HG02970 (cell line): ENCODE measurements around the gene KCNIP1.

Experiments used
- ATAC-seq: cut with Tn5 transposase; IDR thresholded peaks from one replicate; pipeline ENCODE4 v1.9.1; 2021; ENCODE audit warnings: mild to moderate bottlenecking, moderate library complexity, moderate number of reproducible peaks; ENCODE audit not compliant: unreplicated experiment, low FRiP score

Gene KCNIP1

DNA sequence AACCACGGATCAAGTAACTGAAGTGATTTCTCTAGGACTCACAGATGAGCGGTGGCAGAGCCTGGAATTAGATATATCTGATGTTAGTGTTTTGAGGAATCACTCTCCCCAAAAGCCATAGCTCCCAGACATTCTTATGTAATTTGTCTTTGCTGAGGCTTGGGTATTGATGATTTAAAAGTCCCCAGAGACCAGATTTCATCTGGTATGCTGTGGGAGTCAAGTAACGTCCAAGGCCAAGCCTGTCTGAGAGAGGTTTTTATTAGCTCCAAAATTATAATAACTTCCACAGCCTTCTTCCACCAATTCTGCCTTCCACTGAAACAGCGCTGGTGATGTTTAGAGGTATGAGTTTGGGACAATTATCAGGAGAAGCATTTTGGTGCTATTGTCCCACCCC lies 21.3 kb upstream of the KCNIP1 start:
- no peak for ATAC-seq

GRCh38 chr5:170483701-170484458 lies 19.9 kb upstream of the KCNIP1 start:
- ATAC-seq: no peak

GRCh38 chr5:170484459-170484831 lies 19.4 kb upstream of the KCNIP1 start:
- ATAC-seq: no peak

DNA sequence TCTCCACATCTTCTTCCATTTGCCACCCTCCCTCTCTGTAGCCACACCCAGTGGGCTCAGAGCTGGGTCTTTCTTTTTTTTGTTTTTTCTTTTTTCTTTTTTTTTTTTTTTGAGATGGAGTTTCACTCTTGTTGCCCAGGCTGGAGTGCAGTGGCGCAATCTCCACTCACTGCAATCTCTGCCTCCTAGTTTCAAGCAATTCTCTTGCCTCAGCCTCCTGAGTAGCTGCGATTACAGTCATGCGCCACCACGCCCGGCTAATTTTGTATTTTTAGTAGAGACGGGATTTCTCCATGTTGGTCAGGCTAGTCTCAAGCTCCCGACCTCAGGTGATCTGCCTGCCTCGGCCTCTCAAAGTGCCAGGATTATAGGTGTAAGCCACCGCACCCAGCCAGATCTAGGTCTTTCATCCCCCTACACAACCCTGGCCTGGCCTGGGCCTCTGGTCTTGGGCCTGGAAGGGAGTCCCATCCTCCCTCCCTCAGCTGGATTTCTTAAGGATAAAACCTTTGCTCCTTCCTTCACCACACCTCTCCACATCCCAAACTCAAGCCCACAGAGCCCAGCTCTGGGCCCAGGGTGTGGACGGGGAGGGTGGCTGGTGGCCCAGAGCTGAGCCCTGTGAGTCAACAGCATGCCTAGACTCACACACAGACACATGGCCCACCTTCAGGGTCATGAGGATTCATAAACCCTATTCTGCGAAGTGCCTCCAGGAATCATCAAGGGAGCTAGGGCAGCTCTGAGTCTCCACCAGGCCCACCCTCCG lies 18.8 kb upstream of the KCNIP1 start:
- no peak for ATAC-seq

DNA sequence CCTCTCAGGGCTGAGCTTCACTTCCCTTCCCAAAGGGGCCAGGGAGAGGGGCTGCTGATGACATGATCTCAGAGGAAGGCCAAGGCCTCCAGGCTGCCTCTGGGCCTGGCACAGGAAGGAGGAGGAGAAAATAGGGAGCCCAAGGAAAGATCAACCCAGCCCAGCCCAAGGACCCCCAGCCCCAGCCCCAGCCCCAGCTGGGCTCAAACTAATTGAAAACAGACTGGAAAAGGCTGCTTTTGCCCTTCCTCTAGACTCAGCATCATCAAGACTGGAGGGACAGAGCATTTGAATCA lies 18.3 kb upstream of the KCNIP1 start:
- ATAC-seq: no peak

DNA sequence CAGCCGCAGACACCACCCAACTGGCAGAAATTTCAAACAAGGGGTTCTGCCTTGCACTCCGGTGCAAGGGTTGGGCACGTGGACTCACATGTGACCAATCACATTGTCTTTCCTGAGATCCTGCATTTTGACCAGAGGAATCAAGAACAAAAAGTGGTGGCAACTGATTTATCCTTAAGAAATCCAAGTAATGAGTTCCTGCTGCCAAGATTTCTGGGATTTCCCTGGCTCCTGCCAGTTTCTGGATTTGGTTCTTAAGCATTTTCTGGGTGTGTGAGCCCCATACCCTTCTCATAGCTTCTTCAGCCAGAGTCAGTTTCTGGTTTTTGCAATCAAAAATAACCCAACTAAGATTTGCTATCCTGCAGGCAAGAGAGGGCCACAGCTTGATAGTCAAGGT lies 17.4 kb upstream of the KCNIP1 start:
- ATAC-seq: no peak

DNA sequence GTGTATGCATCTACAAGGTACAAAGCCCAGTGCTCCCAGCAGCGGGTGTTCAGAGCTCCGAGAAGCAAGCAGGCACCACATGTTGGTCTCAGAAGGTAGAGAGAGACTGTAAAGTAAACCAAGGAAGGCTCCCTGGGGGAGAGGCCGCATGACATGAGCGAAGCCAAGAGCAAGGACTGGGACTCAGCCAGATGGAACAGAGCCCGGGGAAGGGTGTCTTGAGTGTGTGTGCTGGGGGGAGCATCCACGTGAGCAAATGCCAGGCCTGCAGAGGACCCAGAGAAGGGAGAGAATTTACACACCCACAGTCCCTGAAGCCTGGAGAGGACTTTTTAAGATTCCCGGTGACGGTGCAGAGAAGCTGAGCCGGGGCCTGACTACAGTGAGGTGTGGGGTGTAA lies 15.2 kb upstream of the KCNIP1 start:
- no peak for ATAC-seq

DNA sequence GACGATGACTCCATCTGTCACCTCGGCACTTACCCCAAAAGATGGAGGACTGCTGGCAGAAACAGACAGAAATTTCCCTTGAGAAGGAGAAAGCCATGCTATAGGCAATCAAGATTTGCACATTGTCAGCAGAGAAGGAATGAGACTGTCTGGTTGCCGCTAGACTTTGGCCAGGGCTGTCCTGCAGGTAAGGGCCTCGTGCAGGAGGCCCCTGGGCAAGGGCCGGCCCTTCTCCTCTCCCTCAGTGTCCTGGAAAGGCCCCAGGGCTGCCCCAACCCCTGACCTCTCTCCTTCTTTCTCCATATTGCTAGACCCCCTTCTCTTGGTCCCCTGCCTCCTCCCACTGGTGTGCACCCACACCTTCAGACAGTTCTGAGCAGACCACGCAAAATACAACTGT lies 14.6 kb upstream of the KCNIP1 start:
- no peak for ATAC-seq

DNA sequence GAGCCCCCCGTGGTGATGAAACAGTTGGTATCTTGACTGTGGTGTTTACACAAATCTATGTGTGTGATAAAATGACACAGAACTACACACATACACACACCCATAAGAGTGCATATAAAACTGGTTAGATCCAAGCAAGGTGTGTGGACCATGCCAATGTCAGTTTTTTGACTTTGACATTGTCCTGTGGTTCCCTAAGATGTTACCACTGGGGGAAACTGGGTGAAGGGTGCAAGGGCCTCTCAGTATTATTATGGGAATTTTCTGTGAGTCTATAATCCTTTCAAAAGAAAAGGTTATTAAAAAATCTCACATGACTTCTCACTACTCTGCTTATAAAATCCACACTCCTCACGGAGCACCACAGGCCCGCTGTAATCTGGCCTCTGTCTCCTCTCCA lies 13.4 kb upstream of the KCNIP1 start:
- ATAC-seq: no peak

DNA sequence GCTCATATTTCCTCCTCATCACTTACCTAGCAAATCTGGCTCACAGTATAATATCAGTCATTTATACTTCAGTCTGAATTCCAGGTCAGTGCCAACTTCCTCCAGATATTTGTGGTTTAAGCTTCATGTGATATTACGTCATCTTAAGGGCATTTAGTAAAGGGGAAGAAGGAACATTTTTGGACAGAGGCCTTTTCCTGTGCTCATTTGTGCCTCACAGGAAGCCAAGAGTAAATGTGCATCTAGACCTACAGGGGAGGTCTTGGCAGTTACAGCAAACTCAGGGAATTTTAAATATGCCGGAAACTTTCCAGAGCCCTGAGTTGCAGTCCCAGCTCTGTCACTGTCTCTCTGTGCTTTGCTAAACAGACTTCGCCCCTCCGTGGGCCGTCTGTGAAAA lies 12.3 kb upstream of the KCNIP1 start:
- ATAC-seq: no peak

DNA sequence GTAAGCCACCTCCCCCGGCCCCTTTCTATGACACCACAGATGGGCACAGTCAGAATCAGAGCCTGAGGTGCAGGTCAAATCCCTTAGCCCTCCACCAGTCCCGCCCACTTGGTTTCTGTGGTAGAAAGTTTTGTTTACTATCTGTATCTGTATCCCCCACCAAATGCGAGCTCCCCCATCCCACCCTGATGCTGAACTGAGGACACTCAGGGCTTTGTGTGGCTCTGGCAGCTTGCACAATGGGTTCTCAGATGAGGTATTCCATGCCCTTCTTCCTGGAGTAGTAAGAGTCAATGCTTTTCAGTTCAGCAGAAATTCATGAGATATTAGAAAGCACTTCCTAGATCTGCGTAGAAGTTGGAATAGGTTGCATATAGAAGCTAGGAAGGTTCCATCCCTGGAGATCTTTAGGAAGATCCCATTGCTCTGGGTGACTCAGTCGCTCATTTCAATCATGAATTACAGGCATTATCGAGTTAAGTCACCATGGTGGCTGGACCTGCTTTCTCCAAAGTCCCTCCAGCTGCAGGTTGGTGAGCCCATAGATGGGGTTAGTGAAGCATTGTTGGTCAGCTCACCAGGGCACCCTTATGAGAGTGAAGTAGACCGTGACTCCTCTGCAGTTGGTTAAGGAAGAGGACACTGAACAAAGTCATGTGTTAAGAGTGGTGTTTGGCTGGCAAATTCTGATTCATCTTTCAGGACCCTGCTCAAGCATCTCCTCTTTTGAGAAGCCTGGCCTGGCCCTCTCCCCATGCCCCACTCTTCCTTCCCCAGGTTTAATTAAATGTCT lies 10.6 kb upstream of the KCNIP1 start:
- ATAC-seq: no peak

GRCh38 chr5:170494041-170494440 lies 9.8 kb upstream of the KCNIP1 start:
- no peak for ATAC-seq

- ATAC-seq: no peak
Observed at GRCh38 chr5:170495825-170496661, 7.8 kb upstream of the KCNIP1 start.

DNA sequence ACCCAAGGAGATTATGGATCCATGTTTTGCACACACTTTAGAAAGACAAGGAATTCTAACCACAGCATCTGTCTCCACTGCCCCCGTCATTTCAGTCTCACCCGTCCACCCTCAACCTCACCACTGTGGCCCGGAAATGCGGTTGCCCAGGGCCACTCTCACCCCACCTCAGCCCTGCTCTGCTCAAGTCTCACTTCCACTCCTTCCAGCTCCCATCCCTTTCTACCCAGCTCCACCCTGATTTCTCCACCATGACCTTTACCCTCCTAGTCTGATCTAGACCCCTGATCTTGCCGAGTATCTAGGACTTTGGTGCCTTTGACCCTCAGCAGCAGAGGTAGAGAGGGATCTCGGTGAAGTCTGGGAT lies 7.2 kb upstream of the KCNIP1 start:
- no peak for ATAC-seq

- no peak for ATAC-seq
Observed at GRCh38 chr5:170497311-170498038, 6.3 kb upstream of the KCNIP1 start.

DNA sequence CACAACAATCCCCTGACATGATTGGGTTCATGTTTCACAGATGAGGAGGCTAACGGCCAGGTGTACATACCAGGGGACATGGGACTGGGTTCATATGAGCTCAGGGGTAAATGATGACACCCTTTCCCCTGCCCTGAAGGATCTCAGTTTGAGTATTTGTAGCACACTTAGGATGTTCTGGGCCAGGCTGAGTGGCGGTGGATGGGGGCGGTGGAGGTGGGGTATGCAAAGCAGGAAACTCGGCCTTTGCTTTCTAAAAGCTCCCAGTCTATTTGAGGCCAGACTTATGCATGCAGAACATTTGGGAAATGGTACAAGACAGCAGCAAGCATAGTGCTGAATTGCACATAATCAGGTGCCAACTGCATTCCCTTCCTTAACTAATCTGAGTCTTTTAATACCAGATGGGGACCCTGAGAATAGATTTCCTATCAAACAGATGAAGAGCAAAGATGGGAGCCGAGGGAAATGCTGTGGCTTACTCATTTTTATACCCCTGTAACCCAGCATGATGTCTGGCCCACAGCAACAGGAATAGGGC lies 4.9 kb upstream of the KCNIP1 start:
- ATAC-seq: no peak

GRCh38 chr5:170499621-170500020 lies 4.2 kb upstream of the KCNIP1 start:
- no peak for ATAC-seq

DNA sequence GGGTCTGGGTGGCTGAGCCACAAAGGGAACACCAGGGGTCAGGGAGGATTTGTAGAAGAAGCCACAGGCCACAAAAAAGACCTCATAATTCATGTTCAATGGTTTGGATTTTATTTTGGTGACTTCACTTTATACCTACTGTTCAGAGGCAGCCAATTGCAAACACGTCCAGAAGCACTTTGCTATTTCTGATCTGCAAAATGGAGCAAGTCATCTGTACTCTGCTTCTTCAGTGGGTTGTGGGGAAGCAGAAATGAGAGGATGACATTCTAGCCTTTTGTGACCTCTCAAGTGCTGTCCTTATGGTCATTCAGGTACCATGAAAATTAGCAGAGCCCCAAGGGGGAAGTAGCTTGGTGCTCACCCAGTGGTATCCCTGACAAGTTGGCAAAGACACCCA lies 2.5 kb upstream of the KCNIP1 start:
- no peak for ATAC-seq

- ATAC-seq: no peak
Observed at GRCh38 chr5:170501931-170502330, 1.9 kb upstream of the KCNIP1 start.
